ENCODE measurements around the gene NALF2. TPM values are rescaled to one million over a fixed set of nuclear protein-coding genes. Genes with fewer than 3 reads are reported as not detected.

NALF2 gene
- total and polyA plus RNA-seq, 2 experiments from 2014 or later = 0.20 to 0.46 TPM

GRCh38 chrX:69543572-69543971 lies 39.4 kb downstream of the NALF2 start:
- no peak for DNase-seq (ENCODE audit: low spot score)
- Histone ChIP-seq H3K27me3 (no peaks in the 10 kb centered on the region), H3K79me2 (no peaks in the 10 kb centered on the region), H3K27ac (no peak overlapping the region), H2AFZ (no peak overlapping the region), H4K20me1 (ENCODE audit: insufficient read depth, poor library complexity, severe bottlenecking) (no peaks in the 10 kb centered on the region), H3K4me1 (ENCODE audit: insufficient read depth) (no peaks in the 10 kb centered on the region), H3K36me3 (replicated peaks; ENCODE audit: insufficient read depth, low read depth) (no peaks in the 10 kb centered on the region), H3K4me3 (no peak overlapping the region), H3K9me2 (replicated peaks; ENCODE audit: insufficient read depth) (no peaks in the 10 kb centered on the region), H3K4me2 (no peak overlapping the region), H3K9me3 (ENCODE audit: low read depth) (no peaks in the 10 kb centered on the region)
- 37% methylated on average over 3 of the region's 3 CpGs for WGBS (ENCODE audit: low lambda C conversion rate, missing lambda C conversion rate)
- TF ChIP-seq EZH2phosphoT487 (IDR thresholded peaks at IDR 0.05; ENCODE audit: low read depth, severe bottlenecking, unreplicated experiment) (no peak), EZH2 (IDR thresholded peaks at IDR 0.05; ENCODE audit: borderline replicate concordance) (no peak), CTCF (IDR thresholded peaks at IDR 0.05; ENCODE audit: poor library complexity) (no peak)

GRCh38 chrX:69546417-69546816 lies 42.3 kb downstream of the NALF2 start:
- Histone ChIP-seq H3K79me2 (no peaks in the 10 kb centered on the region), H3K9me3 (ENCODE audit: low read depth) (no peaks in the 10 kb centered on the region), H2AFZ (no peak overlapping the region), H3K36me3 (replicated peaks; ENCODE audit: insufficient read depth, low read depth) (no peaks in the 10 kb centered on the region), H3K4me1 (ENCODE audit: insufficient read depth) (no peaks in the 10 kb centered on the region), H4K20me1 (ENCODE audit: insufficient read depth, poor library complexity, severe bottlenecking) (no peaks in the 10 kb centered on the region), H3K4me3 (no peak overlapping the region), H3K9me2 (replicated peaks; ENCODE audit: insufficient read depth) (no peaks in the 10 kb centered on the region), H3K4me2 (no peak overlapping the region), H3K27me3 (no peaks in the 10 kb centered on the region), H3K27ac (no peak overlapping the region)
- 65% methylated on average over 8 of the region's 8 CpGs for WGBS (ENCODE audit: low lambda C conversion rate, missing lambda C conversion rate)
- TF ChIP-seq EZH2 (IDR thresholded peaks at IDR 0.05; ENCODE audit: borderline replicate concordance) = no peak
- TF ChIP-seq EZH2phosphoT487 (IDR thresholded peaks at IDR 0.05; ENCODE audit: low read depth, severe bottlenecking, unreplicated experiment) = no peak
- TF ChIP-seq CTCF (IDR thresholded peaks at IDR 0.05; ENCODE audit: poor library complexity) = no peak
- DNase-seq (ENCODE audit: low spot score) = no peak

- peaks cover 2% of the 10 kb centered on the region for H3K4me1 ChIP-seq (ENCODE audit: insufficient read depth)
- H3K27ac ChIP-seq = no peak overlapping the region
- H3K9me2 ChIP-seq (replicated peaks; ENCODE audit: insufficient read depth) = no peaks in the 10 kb centered on the region
- TF ChIP-seq EZH2phosphoT487 (IDR thresholded peaks at IDR 0.05; ENCODE audit: low read depth, severe bottlenecking, unreplicated experiment) (no peak), CTCF (IDR thresholded peaks at IDR 0.05; ENCODE audit: poor library complexity) (no peak), EZH2 (IDR thresholded peaks at IDR 0.05; ENCODE audit: borderline replicate concordance) (no peak)
- no peaks in the 10 kb centered on the region for H3K9me3 ChIP-seq (ENCODE audit: low read depth)
- no peaks in the 10 kb centered on the region for H4K20me1 ChIP-seq (ENCODE audit: insufficient read depth, poor library complexity, severe bottlenecking)
- H3K4me2 ChIP-seq = no peak overlapping the region
- no peaks in the 10 kb centered on the region for H3K79me2 ChIP-seq
- H3K36me3 ChIP-seq (replicated peaks; ENCODE audit: insufficient read depth, low read depth) = no peaks in the 10 kb centered on the region
- no peak overlapping the region for H3K4me3 ChIP-seq
- no peak for DNase-seq (ENCODE audit: low spot score)
- whole genome bisulfite sequencing (ENCODE audit: low lambda C conversion rate, missing lambda C conversion rate) = 84% methylated on average over 5 of the region's 5 CpGs
- H3K27me3 ChIP-seq = no peaks in the 10 kb centered on the region
- H2AFZ ChIP-seq = no peak overlapping the region
Measured at GRCh38 chrX:69546978-69547377, 42.9 kb downstream of the NALF2 start.

Data from hepatocyte (in vitro differentiated cells).